Measurements from ENCODE around the gene EHMT1. TPM values are rescaled to one million over a fixed set of nuclear protein-coding genes. Genes with fewer than 3 reads are reported as not detected.

The EHMT1 gene
- total and polyA plus RNA-seq, 2 donors (not counting 1 experiment from before 2014, with no cell fraction given), result 101 to 394 TPM

GRCh38 chr9:137875354-137875753 lies 256.5 kb downstream of the EHMT1 start:
- CTCF ChIA-PET, result interaction anchor here (0.7 kb wide), 1 partner anchor 52 kb away, joined by 3 read pairs; no protein-coding TSS in a partner anchor
- H3K9ac ChIP-seq (ENCODE audit: low read length), result no peak overlapping the region

GRCh38 chr9:137875846-137876245 lies 257.0 kb downstream of the EHMT1 start:
- peaks cover 0 to 40% (median 0%) of the 10 kb centered on the region in 3 donors for H3K9me3 ChIP-seq (ENCODE audit: control extremely low read depth in 1 of 3, control insufficient read depth in 2 of 3, insufficient read depth in 1 of 3, low read length in 2 of 3)
- peaks cover 35% of the 10 kb centered on the region for H3K27me3 Mint-ChIP-seq
- no peak overlapping the region for H3K27ac ChIP-seq (ENCODE audit: low read length in 2 of 2)
- no peaks in the 10 kb centered on the region for H3K79me2 ChIP-seq (ENCODE audit: control insufficient read depth, insufficient read depth, low read length)
- peaks cover 0 to 4% of the 10 kb centered on the region in 2 donors for H3K4me1 ChIP-seq (ENCODE audit: control insufficient read depth in 2 of 2, insufficient read depth in 2 of 2, low read length in 2 of 2)
- H3K27me3 ChIP-seq (replicated peaks in 1 of 4; ENCODE audit: control extremely low read depth in 1 of 4, control insufficient read depth in 3 of 4, insufficient read depth in 4 of 4, low read length in 3 of 4), result peaks cover 0 to 34% (median 5%) of the 10 kb centered on the region in 4 experiments
- intact Hi-C loops (cut with micrococcal nuclease), result no loop called here
- DNase-seq (no peak), ATAC-seq (ENCODE audit: low read depth) (no peak)
- peaks cover 3% of the 10 kb centered on the region for H3K9me3 Mint-ChIP-seq (ENCODE audit: insufficient read depth)
- H3K4me3 Mint-ChIP-seq, result no peak overlapping the region
- no peak overlapping the region for H3K27ac Mint-ChIP-seq
- no peak overlapping the region for H3K9ac ChIP-seq (ENCODE audit: low read length)
- H3K4me2 ChIP-seq (replicated peaks; ENCODE audit: low read depth, low read length, poor library complexity, severe bottlenecking), result no peak overlapping the region
- ChIA-PET CTCF (no interaction called here), POLR2A (no interaction called here)
- no peak overlapping the region for H3K4me3 ChIP-seq (ENCODE audit: control extremely low read depth in 1 of 5, extremely low read depth in 1 of 5, insufficient read depth in 1 of 5, low read depth in 2 of 5, low read length in 4 of 5)
- 96% methylated on average over 10 of the region's 10 CpGs for WGBS (ENCODE audit: insufficient coverage)
- peaks cover 3% of the 10 kb centered on the region for H3K4me1 Mint-ChIP-seq
- no peaks in the 10 kb centered on the region for H4K20me1 ChIP-seq (ENCODE audit: control insufficient read depth, insufficient read depth, low read length, poor library complexity, severe bottlenecking)
- no peaks in the 10 kb centered on the region for H3K36me3 ChIP-seq (replicated peaks in 1 of 2; ENCODE audit: control extremely low read depth in 1 of 2, control insufficient read depth in 1 of 2, extremely low read depth in 1 of 2, insufficient read depth in 2 of 2, low read length in 1 of 2)
- H2AFZ ChIP-seq (ENCODE audit: insufficient read depth, low read depth, low read length, poor library complexity, severe bottlenecking), result no peak overlapping the region
- TF ChIP-seq CTCF (IDR thresholded peaks at IDR 0.05), result no peak
- no peak for TF ChIP-seq EZH2 (IDR thresholded peaks at IDR 0.05; ENCODE audit: borderline replicate concordance, insufficient read depth, low read depth, low read length, poor library complexity, severe bottlenecking)

More at GRCh38 chr9:137875354-137875753, 256.5 kb downstream of the EHMT1 start:
- Mint-ChIP-seq H3K27ac (no peak overlapping the region), H3K9me3 (ENCODE audit: insufficient read depth) (peaks cover 3% of the 10 kb centered on the region), H3K4me1 (peaks cover 3% of the 10 kb centered on the region), H3K4me3 (no peak overlapping the region), H3K27me3 (peaks cover 35% of the 10 kb centered on the region)
- WGBS (ENCODE audit: insufficient coverage), result 87% methylated on average over 11 of the region's 14 CpGs
- H3K79me2 ChIP-seq (ENCODE audit: control insufficient read depth, insufficient read depth, low read length), result no peaks in the 10 kb centered on the region
- H3K27ac ChIP-seq (ENCODE audit: low read length in 2 of 2), result no peak overlapping the region
- H3K4me3 ChIP-seq (ENCODE audit: control extremely low read depth in 1 of 5, extremely low read depth in 1 of 5, insufficient read depth in 1 of 5, low read depth in 2 of 5, low read length in 4 of 5), result no peak overlapping the region
- ATAC-seq (ENCODE audit: low read depth) (no peak), DNase-seq (no peak)
- POLR2A ChIA-PET, result no interaction called here
- TF ChIP-seq CTCF (IDR thresholded peaks at IDR 0.05), result no peak
- TF ChIP-seq EZH2 (IDR thresholded peaks at IDR 0.05; ENCODE audit: borderline replicate concordance, insufficient read depth, low read depth, low read length, poor library complexity, severe bottlenecking), result no peak
- H3K4me1 ChIP-seq (ENCODE audit: control insufficient read depth in 2 of 2, insufficient read depth in 2 of 2, low read length in 2 of 2), result peaks cover 0 to 4% of the 10 kb centered on the region in 2 donors
- intact Hi-C loops (cut with micrococcal nuclease), result no loop called here
- peaks cover 0 to 34% (median 5%) of the 10 kb centered on the region in 4 experiments for H3K27me3 ChIP-seq (replicated peaks in 1 of 4; ENCODE audit: control extremely low read depth in 1 of 4, control insufficient read depth in 3 of 4, insufficient read depth in 4 of 4, low read length in 3 of 4)
- H3K9me3 ChIP-seq (ENCODE audit: control extremely low read depth in 1 of 3, control insufficient read depth in 2 of 3, insufficient read depth in 1 of 3, low read length in 2 of 3), result peaks cover 0 to 40% (median 0%) of the 10 kb centered on the region in 3 donors
- H2AFZ ChIP-seq (ENCODE audit: insufficient read depth, low read depth, low read length, poor library complexity, severe bottlenecking), result no peak overlapping the region
- no peaks in the 10 kb centered on the region for H4K20me1 ChIP-seq (ENCODE audit: control insufficient read depth, insufficient read depth, low read length, poor library complexity, severe bottlenecking)
- no peak overlapping the region for H3K4me2 ChIP-seq (replicated peaks; ENCODE audit: low read depth, low read length, poor library complexity, severe bottlenecking)
- H3K36me3 ChIP-seq (replicated peaks in 1 of 2; ENCODE audit: control extremely low read depth in 1 of 2, control insufficient read depth in 1 of 2, extremely low read depth in 1 of 2, insufficient read depth in 2 of 2, low read length in 1 of 2), result no peaks in the 10 kb centered on the region
